Measurements from ENCODE around the gene CAMKMT.

Gene CAMKMT

GRCh38 chr2:44612276-44612675 lies 250.5 kb downstream of the CAMKMT start:
- H3K36me3 ChIP-seq (ENCODE audit: insufficient read depth, low read depth, low read length): no peaks in the 10 kb centered on the region
- H3K9me3 ChIP-seq (ENCODE audit: insufficient read depth, low read depth, low read length): no peaks in the 10 kb centered on the region
- H3K27ac ChIP-seq (ENCODE audit: low read length): no peak overlapping the region
- no peak overlapping the region for H3K4me3 ChIP-seq (ENCODE audit: low read length)
- H3K9ac ChIP-seq (ENCODE audit: low read depth, low read length): no peak overlapping the region
- no peaks in the 10 kb centered on the region; the same call in 1 of the 2 replicates for H3K4me1 ChIP-seq (ENCODE audit: insufficient read depth, low read length)
- no peaks in the 10 kb centered on the region for H3K27me3 ChIP-seq (ENCODE audit: insufficient read depth, low read length)

- H3K4me3 ChIP-seq (ENCODE audit: low read length): no peak overlapping the region
- no peak overlapping the region for H3K9ac ChIP-seq (ENCODE audit: low read depth, low read length)
- H3K9me3 ChIP-seq (ENCODE audit: insufficient read depth, low read depth, low read length): no peaks in the 10 kb centered on the region
- no peaks in the 10 kb centered on the region for H3K27me3 ChIP-seq (ENCODE audit: insufficient read depth, low read length)
- H3K27ac ChIP-seq (ENCODE audit: low read length): no peak overlapping the region
- H3K36me3 ChIP-seq (ENCODE audit: insufficient read depth, low read depth, low read length): no peaks in the 10 kb centered on the region
- no peaks in the 10 kb centered on the region; the same call in 1 of the 2 replicates for H3K4me1 ChIP-seq (ENCODE audit: insufficient read depth, low read length)
These were observed 253.2 kb downstream of the CAMKMT start for GRCh38 chr2:44614940-44615339.

- Histone ChIP-seq H3K27me3 (ENCODE audit: insufficient read depth, low read length) (no peaks in the 10 kb centered on the region), H3K9ac (ENCODE audit: low read depth, low read length) (no peak overlapping the region), H3K9me3 (ENCODE audit: insufficient read depth, low read depth, low read length) (no peaks in the 10 kb centered on the region), H3K4me1 (ENCODE audit: insufficient read depth, low read length) (no peaks in the 10 kb centered on the region; the same call in 1 of the 2 replicates), H3K4me3 (ENCODE audit: low read length) (no peak overlapping the region), H3K27ac (ENCODE audit: low read length) (no peak overlapping the region), H3K36me3 (ENCODE audit: insufficient read depth, low read depth, low read length) (no peaks in the 10 kb centered on the region)
These were observed 254.3 kb downstream of the CAMKMT start for GRCh38 chr2:44615950-44616518.

- Histone ChIP-seq H3K9me3 (ENCODE audit: insufficient read depth, low read depth, low read length) (no peaks in the 10 kb centered on the region), H3K27me3 (ENCODE audit: insufficient read depth, low read length) (no peaks in the 10 kb centered on the region), H3K4me1 (ENCODE audit: insufficient read depth, low read length) (no peaks in the 10 kb centered on the region; the same call in 1 of the 2 replicates), H3K9ac (ENCODE audit: low read depth, low read length) (no peak overlapping the region), H3K36me3 (ENCODE audit: insufficient read depth, low read depth, low read length) (no peaks in the 10 kb centered on the region), H3K4me3 (ENCODE audit: low read length) (no peak overlapping the region), H3K27ac (ENCODE audit: low read length) (no peak overlapping the region)
These were observed 255.0 kb downstream of the CAMKMT start for GRCh38 chr2:44616667-44617155.

GRCh38 chr2:44618251-44619023 lies 256.7 kb downstream of the CAMKMT start:
- no peaks in the 10 kb centered on the region for H3K36me3 ChIP-seq (ENCODE audit: insufficient read depth, low read depth, low read length)
- no peak overlapping the region for H3K27ac ChIP-seq (ENCODE audit: low read length)
- no peak overlapping the region for H3K4me3 ChIP-seq (ENCODE audit: low read length)
- no peaks in the 10 kb centered on the region; the same call in 1 of the 2 replicates for H3K4me1 ChIP-seq (ENCODE audit: insufficient read depth, low read length)
- H3K9ac ChIP-seq (ENCODE audit: low read depth, low read length): no peak overlapping the region
- H3K27me3 ChIP-seq (ENCODE audit: insufficient read depth, low read length): no peaks in the 10 kb centered on the region
- H3K9me3 ChIP-seq (ENCODE audit: insufficient read depth, low read depth, low read length): no peaks in the 10 kb centered on the region

GRCh38 chr2:44620189-44620990 lies 258.6 kb downstream of the CAMKMT start:
- no peak overlapping the region for H3K27ac ChIP-seq (ENCODE audit: low read length)
- no peak overlapping the region for H3K4me3 ChIP-seq (ENCODE audit: low read length)
- H3K36me3 ChIP-seq (ENCODE audit: insufficient read depth, low read depth, low read length): no peaks in the 10 kb centered on the region
- no peaks in the 10 kb centered on the region; the same call in 1 of the 2 replicates for H3K4me1 ChIP-seq (ENCODE audit: insufficient read depth, low read length)
- H3K9ac ChIP-seq (ENCODE audit: low read depth, low read length): no peak overlapping the region
- no peaks in the 10 kb centered on the region for H3K9me3 ChIP-seq (ENCODE audit: insufficient read depth, low read depth, low read length)
- H3K27me3 ChIP-seq (ENCODE audit: insufficient read depth, low read length): no peaks in the 10 kb centered on the region

- Histone ChIP-seq H3K27me3 (ENCODE audit: insufficient read depth, low read length) (no peaks in the 10 kb centered on the region), H3K27ac (ENCODE audit: low read length) (no peak overlapping the region), H3K36me3 (ENCODE audit: insufficient read depth, low read depth, low read length) (no peaks in the 10 kb centered on the region), H3K9me3 (ENCODE audit: insufficient read depth, low read depth, low read length) (no peaks in the 10 kb centered on the region), H3K9ac (ENCODE audit: low read depth, low read length) (no peak overlapping the region), H3K4me1 (ENCODE audit: insufficient read depth, low read length) (no peaks in the 10 kb centered on the region), H3K4me3 (ENCODE audit: low read length) (no peak overlapping the region)
These were observed 262.0 kb downstream of the CAMKMT start for GRCh38 chr2:44623622-44624351.

- Histone ChIP-seq H3K36me3 (ENCODE audit: insufficient read depth, low read depth, low read length) (no peaks in the 10 kb centered on the region), H3K9ac (ENCODE audit: low read depth, low read length) (no peak overlapping the region), H3K27ac (ENCODE audit: low read length) (no peak overlapping the region), H3K27me3 (ENCODE audit: insufficient read depth, low read length) (no peaks in the 10 kb centered on the region), H3K9me3 (ENCODE audit: insufficient read depth, low read depth, low read length) (peaks cover 15% of the 10 kb centered on the region), H3K4me3 (ENCODE audit: low read length) (no peak overlapping the region), H3K4me1 (ENCODE audit: insufficient read depth, low read length) (no peaks in the 10 kb centered on the region)
These were observed 266.6 kb downstream of the CAMKMT start for GRCh38 chr2:44628297-44628696.

- Histone ChIP-seq H3K27ac (ENCODE audit: low read length) (no peak overlapping the region), H3K9me3 (ENCODE audit: insufficient read depth, low read depth, low read length) (peaks cover 18% of the 10 kb centered on the region), H3K9ac (ENCODE audit: low read depth, low read length) (no peak overlapping the region), H3K36me3 (ENCODE audit: insufficient read depth, low read depth, low read length) (no peaks in the 10 kb centered on the region), H3K4me3 (ENCODE audit: low read length) (no peak overlapping the region), H3K4me1 (ENCODE audit: insufficient read depth, low read length) (peaks cover 2% of the 10 kb centered on the region; the same call in 1 of the 2 replicates), H3K27me3 (ENCODE audit: insufficient read depth, low read length) (no peaks in the 10 kb centered on the region)
These were observed 271.4 kb downstream of the CAMKMT start for GRCh38 chr2:44632931-44633689.

GRCh38 chr2:44635725-44636124 lies 274.0 kb downstream of the CAMKMT start:
- Histone ChIP-seq H3K4me1 (ENCODE audit: insufficient read depth, low read length) (peaks cover 12% of the 10 kb centered on the region; the same call in 1 of the 2 replicates), H3K9ac (ENCODE audit: low read depth, low read length) (no peak overlapping the region), H3K27ac (ENCODE audit: low read length) (no peak overlapping the region), H3K9me3 (ENCODE audit: insufficient read depth, low read depth, low read length) (peaks cover 18% of the 10 kb centered on the region), H3K27me3 (ENCODE audit: insufficient read depth, low read length) (no peaks in the 10 kb centered on the region), H3K4me3 (ENCODE audit: low read length) (no peak overlapping the region), H3K36me3 (ENCODE audit: insufficient read depth, low read depth, low read length) (no peaks in the 10 kb centered on the region)

All from iPS-20b (cell line).